Right ventricle myocardium inferior (tissue), 1 donor: Measurements from ENCODE around the gene MORC1. TPM values are rescaled to one million over a fixed set of nuclear protein-coding genes. Genes with fewer than 3 reads are reported as not detected.
"Not testable (repeated sequence)": the region's sequence is repeated elsewhere in the genome, so short reads cannot be mapped to it uniquely, and the experiment has no call there.

Experiments used
- ATAC-seq: fragments of 200-7000 bp; cut with Tn5 transposase; one replicate; pipeline ENCODE4 v1.9.1; 2020; ENCODE audit warnings: mild to moderate bottlenecking, moderate library complexity
- DNase-seq: peaks from one replicate; pipeline ENCODE4 v3.0.0; 2021; ENCODE audit errors: missing footprints
- intact Hi-C: fragments of 100-400 bp; cut with DNase I; formaldehyde crosslinking; loops from one replicate; pipeline ENCODE4 v1.11.0; 2022
- total RNA-seq: library from RNA; stranded (reverse); fragmentation: NEBNext Ultra II Directional; extraction: Animal tissue kit (Norgen Biotek cat#: 25700); gene quantifications from one replicate; pipeline ENCODE4 v1.2.1, GENCODE V29; 2021
- donor health status: DM: no; HTN: yes; CAD: no; lungs with severe emphysema.

MORC1 gene
- total RNA-seq, 1 donor from 2014 or later, result not detected

DNA sequence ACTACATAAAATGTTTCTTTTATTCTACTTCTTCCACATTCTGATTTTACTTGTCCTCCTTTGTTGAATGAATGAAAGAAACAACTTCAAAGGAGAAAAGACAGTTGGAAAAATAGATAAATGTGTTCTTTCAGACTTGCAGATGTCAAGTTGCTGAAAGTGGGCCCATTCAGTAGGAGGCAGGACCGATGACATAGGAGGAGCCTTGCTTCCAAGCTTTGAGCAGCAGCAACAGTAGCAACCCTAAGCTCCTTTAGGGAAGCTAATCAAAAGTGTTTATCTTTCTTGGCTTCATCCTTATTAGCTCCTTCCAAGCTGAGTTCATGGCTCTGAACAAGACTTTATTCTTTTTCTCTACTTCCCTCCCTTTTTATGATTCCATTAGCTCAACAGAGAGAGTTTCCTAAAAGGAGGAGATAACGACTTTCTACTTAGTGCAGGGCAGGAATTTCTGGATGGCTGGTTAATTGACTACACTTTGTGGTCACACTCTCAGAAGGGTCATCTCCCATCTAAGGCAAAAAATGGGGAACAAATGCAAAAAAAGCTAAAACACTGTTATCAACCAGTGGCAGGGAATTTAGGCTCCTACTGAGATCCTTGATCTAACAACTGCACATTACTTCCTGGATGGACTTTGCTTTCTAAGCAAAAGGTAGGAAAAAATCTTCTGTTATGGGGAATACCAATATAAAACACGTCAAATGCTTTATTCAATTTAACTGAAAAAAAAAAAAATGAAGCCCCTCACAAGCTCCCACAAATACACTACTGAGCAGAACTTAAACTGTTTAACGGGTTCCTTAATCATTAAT, 4.8 kb downstream of the MORC1 start:
- intact Hi-C loops, result no loop called here
- no peak for DNase-seq

DNA sequence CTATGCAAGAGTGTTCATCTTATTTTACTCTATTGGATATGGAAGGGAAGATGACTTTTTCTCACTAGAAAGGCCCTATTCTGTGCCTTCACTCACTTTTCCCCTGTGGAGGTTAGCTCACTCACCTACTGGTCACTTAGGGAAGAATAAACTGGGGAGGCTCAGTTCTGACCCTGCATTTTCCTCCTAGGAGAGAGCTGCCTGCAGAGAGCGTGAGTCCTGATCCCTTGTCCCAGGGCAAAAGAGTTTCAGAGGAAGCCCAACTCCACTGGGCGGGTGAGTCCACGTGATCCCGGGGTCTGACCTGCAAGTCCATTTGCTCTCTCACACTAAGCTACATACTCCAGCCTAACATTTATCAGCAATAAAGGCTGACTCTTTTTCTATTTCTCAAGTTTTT, 8.4 kb downstream of the MORC1 start:
- DNase-seq (no peak), ATAC-seq (no peak)
- intact Hi-C loops, result no loop called here

More for the DNA sequence above, 4.8 kb downstream of the MORC1 start:
- no peak for ATAC-seq

DNA sequence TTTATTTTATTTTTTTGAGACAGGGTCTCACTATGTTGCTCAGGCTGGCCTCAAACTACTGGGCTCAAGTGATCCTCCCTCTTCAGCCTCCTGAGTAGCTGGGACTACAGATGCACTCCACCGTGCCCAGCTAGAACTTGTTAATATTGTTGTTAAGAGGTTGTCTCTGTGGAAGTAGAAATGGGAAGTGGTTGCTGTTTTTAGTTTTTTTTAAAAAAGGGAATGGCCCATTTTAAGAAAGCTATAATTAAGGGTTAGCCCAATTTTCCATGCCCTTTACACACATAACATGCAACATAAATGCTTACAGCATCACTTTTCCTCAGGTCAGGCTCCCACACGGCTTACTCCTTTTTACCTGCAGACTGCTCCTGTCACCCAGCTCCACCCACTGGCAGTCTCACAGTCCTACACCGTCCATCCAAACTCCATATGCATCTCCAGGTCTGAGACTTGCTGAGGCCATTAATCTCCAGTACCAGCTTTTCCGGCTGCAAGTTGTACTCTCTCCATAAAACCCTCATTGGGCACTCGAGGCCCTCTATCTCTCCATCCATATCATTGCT, 19.8 kb downstream of the MORC1 start:
- DNase-seq (no peak), ATAC-seq (no peak)
- intact Hi-C loops, result no loop called here

DNA sequence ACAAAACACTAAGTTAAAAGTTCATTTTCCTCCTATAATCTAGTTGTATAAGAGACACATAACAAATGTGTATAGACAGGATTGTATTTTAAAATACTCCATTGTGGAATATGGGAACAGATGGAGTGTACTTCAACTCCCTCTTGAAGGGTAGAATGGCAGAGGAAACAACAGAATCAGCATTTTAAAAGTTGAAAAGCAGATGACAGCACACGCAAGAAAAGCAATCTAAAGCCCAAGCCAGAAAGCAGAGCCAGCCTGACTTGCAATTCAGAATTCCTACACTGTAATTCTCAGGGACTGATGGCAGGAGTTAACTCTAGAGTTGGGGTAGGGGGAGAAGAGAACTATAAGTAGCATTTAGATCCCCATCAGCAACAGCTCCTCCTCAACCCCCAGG, 22.8 kb downstream of the MORC1 start:
- DNase-seq (no peak), ATAC-seq (no peak)
- intact Hi-C loops, result no loop called here

DNA sequence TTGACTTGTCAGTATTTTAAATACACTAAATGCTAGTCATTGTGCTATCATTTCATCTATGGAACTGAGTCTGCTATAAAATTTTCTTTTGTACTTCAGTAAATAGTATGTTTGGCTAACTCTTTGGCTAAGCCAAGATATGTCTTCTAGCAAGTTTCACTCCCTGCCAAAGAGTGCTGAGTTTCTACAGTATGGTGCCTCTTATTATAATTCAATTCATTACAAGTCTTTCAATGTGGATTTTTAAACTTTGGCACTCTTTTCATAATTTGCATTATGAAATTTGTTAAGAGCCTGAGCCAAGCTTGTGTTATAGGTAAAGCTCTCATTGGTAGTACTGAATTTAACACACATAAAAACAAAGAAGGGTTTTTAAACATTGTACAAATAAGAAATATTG, 24.4 kb downstream of the MORC1 start:
- DNase-seq, result no peak
- no peak for ATAC-seq
- intact Hi-C loops, result no loop called here

DNA sequence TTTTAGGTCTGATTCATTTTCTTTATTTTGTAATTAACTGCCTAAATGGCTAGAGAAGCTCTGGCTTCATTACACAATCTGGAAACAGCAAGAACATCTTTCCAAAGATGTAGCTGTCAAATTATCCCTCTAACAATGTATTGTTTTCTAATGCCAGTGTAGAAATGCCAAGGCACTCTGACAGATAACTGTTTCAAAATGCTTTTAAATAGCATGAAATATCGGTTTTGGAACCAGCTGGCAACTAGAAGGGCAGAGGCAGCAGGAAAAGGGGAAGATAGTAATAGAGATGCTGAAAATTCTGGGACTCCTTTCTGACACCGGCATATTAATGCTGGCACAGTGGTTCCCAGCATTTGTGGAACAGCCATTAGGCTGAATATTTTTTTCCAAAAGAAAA, 26.1 kb downstream of the MORC1 start:
- DNase-seq (no peak), ATAC-seq (no peak)
- intact Hi-C loops, result no loop called here

DNA sequence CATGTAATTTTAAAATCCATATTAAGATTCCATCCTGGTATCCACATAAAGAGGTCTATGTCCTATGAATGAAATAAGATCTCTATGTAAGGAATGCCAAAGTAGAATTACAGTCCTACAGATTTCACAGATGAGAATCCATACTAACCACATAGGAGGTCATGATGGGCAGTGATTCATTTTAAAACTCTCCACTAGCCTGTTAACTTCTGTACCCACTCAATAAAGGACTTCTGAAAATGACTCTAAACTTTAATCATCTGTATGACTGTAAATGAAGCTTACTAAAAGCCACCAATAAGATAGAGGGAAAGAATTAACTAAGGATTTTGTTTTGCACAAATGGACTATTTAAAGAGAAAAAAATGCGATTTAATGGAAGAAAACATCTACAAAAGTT, 28.7 kb downstream of the MORC1 start:
- DNase-seq (no peak), ATAC-seq (no peak)
- intact Hi-C loops, result no loop called here

DNA sequence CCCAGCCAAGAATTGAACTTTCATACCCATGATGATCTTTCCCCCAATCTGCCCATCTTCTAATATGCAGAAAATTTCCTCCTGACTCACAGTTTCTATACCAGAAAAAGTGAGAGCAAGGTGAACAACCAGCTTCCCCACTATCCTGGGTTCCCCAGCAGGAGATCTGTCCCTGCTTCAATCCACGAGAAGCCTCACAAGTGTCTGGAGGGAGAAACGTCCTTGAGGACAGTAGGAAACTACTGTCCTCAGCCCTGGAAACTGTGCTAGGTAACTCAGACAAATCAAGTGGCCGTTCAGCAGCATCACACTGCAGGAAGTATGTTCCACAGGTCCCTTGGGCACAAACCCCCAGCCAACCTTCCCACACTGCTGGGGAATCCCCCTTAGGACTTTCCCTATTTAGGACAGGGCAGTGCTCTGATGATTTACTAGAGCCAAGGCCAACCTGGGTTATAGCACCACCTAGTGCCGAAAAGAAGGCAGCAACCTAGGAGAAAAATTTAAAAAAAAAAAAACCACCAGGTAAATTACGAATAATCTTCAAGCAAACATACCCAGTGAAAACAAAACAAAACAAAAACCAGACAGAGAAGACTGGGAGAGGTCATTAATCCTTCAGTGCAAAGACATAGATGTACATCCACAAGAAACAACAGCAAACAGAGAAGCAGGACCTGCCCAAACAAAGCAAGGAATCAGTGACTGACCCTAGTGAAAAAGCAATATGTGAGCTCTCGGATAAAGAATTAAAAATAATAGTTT, 36.0 kb downstream of the MORC1 start:
- intact Hi-C loops, result loop anchor here (1.0 to 5.0 kb wide), 2 partner anchors 59 to 420 kb away; no protein-coding TSS in a partner anchor
- DNase-seq, result no peak
- no peak for ATAC-seq

DNA sequence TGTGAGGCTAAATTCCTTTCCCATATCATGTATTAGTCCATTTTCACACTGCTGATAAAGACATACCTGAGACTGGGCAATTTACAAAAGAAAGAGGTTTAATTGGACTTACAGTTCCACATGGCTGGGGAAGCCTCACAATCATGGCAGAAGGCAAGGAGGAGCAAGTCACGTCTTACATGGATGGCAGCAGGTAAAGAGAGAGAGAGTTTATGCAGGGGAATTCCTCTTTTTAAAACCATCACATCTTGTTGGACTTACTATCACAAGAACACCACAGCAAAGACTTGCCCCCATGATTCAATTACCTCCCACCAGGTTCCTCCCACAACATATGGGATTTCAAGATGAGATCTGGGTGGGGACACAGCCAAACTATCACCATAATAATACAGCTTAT, 37.8 kb downstream of the MORC1 start:
- not testable (repeated sequence) for DNase-seq, ATAC-seq
- intact Hi-C loops, result loop anchor here (5.0 kb wide), 1 partner anchor 418 kb away; no protein-coding TSS in a partner anchor

DNA sequence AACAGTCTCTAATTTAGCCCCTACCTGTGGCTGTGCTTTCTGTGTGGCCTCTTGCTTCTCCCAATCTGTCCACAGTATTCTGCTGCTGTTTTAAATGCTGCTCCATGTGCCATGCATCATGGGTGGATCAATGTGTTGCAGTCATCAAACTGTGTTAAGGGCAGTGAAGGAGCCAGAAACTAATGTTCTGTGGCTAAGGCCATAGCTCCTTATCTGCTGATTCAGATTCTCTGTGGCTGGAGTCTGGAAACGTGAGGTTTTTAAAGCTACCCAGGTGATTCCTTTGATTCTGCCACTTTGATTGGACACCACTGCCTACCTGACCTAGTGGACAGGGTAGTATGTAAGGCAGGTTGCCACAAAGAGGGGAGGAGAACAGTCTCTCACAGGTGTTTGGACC, 44.8 kb downstream of the MORC1 start:
- intact Hi-C loops, result no loop called here
- no peak for DNase-seq
- no peak for ATAC-seq

DNA sequence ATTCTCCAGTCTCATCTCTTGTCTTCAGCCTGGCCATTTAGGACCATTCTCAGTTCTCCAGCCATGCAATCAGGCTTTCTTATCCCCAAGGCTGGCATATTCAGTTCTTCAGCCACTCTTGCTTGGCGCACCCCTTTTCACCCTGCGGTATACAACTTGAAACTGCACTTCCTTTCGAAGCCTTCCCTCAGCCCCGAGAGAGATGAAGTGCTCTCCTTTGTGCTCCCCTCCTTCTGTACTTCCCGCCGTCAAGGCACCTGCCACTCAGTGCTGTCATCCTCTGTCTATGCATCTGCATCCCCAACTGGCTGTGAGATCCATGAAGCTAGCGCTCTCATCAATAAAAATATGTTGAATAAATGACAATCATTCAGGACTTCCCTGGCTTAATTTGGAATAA, 45.7 kb downstream of the MORC1 start:
- intact Hi-C loops, result no loop called here
- DNase-seq, result no peak
- no peak for ATAC-seq

DNA sequence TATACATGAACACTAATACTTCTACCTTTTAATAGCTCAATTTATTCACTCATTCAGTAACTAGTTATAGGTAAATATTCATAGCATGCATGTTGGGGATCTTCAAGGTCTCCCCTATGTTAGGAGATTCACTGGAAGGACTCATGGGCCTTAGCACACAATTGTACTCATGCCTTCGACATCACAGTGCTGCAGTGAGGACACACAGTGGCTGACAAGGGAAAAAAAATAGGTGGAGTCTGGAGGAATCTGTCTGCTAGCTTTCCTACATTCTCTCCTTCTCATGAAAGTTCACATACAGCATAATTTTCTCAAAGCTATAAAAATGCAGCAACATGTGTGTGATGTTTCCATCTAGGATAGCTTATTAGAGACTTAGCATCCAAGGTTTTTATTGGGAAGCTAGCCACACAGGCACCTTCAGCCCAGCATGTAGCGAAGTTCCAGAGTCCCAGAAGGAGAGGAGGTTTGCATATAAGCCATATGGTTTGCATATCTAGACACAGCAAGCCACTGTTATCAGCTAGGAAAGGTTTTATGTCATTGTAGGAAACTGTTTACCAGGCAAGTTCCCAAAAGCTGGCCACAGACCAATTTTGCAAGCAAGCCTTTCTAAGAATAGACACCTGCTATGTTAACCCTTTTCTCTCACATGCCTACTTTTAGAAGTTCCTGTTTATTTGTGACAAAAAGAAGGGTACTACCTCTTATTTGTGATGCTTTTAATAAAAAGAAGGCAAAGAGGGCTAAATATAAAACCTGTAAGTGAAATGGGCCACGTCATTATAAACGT, 46.4 kb downstream of the MORC1 start:
- peak; percentile 50 for ATAC-seq
- DNase-seq, result no peak
- intact Hi-C loops, result no loop called here

DNA sequence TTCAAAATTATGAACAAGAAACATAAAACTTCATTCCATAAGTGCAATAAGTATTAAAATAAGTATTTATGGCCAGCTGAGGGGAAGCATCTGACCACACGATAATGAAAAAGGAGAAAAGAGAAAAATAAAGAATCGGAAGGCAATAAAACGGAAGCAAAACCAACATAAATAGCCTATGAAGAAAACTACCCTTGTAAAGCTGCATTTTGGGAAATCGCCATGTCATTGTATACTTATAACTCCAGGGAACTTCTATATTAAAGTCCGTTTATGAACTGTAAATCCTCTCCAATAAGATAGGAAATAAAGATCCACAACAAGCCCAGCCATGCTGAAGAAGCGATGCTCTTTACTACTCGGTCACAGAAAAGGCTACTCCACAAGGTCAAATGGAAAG, 47.7 kb downstream of the MORC1 start:
- intact Hi-C loops, result no loop called here
- DNase-seq (no peak), ATAC-seq (no peak)

DNA sequence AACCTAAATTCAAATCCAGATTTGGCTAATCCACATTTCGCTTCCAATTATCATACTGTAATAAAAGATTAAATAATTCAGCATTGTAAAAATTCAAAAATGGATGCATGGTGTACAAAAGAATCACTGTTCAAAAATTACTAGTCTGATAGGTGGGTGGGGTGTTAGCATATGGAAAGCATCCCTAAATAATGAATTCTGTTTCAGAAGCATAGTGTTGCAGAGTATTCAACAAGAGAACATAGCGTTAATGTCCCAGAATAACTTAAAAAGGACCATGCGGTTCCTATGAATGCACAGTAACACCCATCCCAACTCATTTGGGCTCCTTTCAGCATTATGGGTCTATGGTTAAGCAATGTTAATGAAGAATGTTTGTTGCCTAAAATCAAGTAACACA, 51.1 kb downstream of the MORC1 start:
- DNase-seq (no peak), ATAC-seq (no peak)
- intact Hi-C loops, result no loop called here

DNA sequence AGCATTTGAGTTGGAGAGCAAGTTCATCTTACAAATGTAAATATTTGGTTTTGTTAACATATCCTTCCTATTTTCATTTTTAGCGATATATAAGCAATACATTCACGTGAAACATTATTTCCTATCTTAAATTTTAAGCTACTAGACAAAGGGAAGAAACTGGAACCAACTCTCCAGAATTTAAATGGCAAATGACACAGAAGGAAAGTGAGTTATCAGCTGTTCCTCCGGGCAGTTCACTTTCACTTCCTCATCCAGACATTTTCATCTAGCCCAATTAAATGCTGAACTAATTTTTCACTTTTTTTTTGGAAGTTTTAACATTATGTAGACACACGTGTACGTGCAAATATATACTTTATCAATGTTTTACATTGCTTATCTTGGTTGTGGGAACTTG, 58.7 kb downstream of the MORC1 start:
- DNase-seq (no peak), ATAC-seq (no peak)
- intact Hi-C loops, result no loop called here

DNA sequence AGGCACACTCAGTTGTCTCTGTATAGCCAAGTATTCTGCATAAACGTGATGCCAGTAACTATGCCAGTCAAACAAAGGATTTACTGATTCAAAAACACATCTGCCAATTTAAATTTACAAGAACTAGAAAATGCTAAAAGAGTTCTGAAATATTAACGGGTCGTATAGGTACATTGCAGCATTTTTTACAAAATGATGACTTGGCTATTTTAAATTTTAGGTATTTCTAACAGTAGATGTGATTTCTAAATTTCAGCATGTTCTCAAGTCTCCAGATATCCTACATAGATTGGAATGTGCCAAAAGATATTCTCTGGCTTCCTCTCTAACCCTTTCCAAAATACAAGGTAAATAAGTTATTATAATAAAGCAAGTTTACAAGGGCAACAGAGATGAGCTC, 60.3 kb downstream of the MORC1 start:
- DNase-seq (no peak), ATAC-seq (no peak)
- intact Hi-C loops, result no loop called here

DNA sequence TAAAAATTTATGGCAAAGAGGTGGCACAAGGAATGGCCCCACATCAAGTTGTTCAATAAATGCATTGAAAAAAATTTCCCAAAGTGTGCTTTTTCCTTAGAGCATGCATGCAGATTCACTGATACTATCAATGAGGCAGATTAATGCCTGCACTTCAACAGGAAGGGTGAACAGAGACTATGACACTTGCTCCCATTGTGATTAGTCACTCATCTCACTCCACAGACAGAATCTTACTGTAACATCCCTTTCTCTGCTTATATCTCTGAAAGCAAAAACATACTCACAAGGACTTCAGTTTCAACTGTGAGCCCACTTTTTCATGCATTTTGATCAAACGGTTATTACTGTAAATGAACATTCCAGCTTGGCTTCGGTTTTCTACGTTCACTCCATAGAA, 60.9 kb downstream of the MORC1 start:
- intact Hi-C loops, result no loop called here
- DNase-seq (no peak), ATAC-seq (no peak)

DNA sequence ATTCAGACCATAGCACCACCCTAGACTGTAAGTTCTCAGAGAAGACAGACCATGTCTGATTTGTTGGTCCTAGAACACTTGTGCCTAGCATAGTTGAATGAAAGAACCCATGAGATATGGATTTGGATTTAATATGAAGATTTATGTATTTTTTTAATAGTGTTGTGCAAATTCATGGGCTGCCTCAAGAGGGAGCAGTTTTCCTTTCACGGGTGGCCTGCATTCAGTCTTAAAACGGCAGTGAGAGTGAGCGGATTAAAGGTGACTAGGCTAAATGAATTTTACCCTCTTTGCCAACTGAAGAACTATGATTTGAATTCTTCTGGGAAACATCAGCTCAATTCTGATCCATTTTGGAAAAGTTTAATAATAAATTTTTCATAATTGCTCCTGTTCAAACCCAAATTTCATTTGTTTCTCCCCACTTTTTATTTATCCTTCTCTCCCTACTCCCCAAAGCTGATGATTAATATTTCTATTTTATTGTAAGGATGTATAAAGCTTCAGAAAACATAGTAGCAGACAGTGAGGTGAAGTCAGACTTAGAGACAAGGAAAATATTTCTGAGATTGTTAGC, 67.3 kb downstream of the MORC1 start:
- DNase-seq (no peak), ATAC-seq (no peak)
- intact Hi-C loops, result no loop called here

DNA sequence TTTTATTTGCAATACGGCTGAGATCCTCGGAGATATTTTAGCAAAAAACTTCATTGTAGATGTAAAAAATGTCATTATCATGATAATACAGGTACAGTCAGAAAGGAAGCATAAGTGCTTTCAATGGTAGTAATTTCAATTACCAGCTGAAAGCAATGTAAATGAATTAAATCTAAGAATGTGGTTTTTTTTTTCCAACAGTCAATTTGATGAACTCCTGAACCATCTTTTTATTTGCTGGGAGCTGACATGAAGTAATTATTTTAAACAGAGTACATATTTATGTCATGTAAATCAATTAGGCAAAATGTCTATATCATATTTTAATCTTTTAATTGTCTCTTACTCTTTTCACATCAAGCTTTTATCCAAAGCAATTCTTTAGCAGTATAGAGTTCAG, 70.6 kb downstream of the MORC1 start:
- DNase-seq (no peak), ATAC-seq (no peak)
- intact Hi-C loops, result no loop called here
